OCI-LY1 (cell line): Measurements from ENCODE around the gene SREBF1.

Experiments
- EZH2 ChIP-seq: fragments of 200-600 bp; sonication (generic), shearing (Covaris generic); IDR thresholded peaks from 2 replicates; pipeline ENCODE4 v1.8.0; 2017; ENCODE audit warnings: borderline replicate concordance, mixed run types, mild to moderate bottlenecking, antibody characterized with exemption, low read length, moderate library complexity, mixed read lengths
- TF ChIP-seq, protein P1 (sequence below): fragments of 200-600 bp; sonication (generic), shearing (Covaris generic); IDR thresholded peaks from 2 replicates; pipeline ENCODE4 v1.5.1; 2017; ENCODE audit warnings: mild to moderate bottlenecking, antibody characterized with exemption, low read length, moderate library complexity, mixed read lengths

DNA sequence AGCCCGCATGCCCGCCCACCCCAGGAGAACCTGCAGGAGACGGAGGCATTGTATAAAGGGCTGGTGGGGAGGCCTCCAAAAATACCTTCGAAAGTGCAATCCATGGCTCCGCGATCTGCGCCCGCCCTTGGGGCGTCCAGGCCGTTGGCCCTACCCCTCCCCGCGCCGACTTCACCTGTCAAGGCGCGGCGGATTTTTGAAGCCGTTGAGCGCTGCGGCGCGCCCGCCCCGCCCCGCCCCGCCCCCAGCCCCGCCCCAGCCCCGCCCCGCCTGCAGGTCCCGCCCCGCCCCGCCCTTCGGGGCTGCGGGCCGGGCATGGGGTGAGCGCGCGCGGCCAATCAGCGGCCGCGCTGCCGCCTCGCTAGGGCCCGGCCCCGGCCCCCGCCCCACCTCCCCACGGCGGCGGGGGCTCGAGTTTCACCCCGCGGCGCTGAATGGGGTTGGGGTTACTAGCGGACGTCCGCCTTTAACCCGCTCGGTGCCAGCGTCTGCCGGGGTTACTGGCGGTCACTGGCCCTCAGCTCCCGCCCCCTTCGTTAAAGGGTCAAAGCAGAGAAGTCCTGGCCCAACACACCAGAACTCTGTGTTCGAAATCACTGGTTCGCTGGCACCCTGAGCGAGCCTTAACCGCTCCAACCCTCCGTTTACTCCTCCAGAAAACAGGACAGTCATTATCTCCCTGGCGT is 13.2 kb downstream of the SREBF1 start:
- TF ChIP-seq, protein P1, sequence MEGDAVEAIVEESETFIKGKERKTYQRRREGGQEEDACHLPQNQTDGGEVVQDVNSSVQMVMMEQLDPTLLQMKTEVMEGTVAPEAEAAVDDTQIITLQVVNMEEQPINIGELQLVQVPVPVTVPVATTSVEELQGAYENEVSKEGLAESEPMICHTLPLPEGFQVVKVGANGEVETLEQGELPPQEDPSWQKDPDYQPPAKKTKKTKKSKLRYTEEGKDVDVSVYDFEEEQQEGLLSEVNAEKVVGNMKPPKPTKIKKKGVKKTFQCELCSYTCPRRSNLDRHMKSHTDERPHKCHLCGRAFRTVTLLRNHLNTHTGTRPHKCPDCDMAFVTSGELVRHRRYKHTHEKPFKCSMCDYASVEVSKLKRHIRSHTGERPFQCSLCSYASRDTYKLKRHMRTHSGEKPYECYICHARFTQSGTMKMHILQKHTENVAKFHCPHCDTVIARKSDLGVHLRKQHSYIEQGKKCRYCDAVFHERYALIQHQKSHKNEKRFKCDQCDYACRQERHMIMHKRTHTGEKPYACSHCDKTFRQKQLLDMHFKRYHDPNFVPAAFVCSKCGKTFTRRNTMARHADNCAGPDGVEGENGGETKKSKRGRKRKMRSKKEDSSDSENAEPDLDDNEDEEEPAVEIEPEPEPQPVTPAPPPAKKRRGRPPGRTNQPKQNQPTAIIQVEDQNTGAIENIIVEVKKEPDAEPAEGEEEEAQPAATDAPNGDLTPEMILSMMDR = no peak
- no peak for TF ChIP-seq EZH2
